HepG2 (cell line): ENCODE measurements around the gene MSI2. TPM values are rescaled to one million over a fixed set of nuclear protein-coding genes. Genes with fewer than 3 reads are reported as not detected.

Source experiments
- ARNT2 ChIP-seq: sonication (generic); formaldehyde crosslinking; IDR thresholded peaks from 2 replicates; pipeline ENCODE4 v1.8.0; 2022; ENCODE audit warnings: mild to moderate bottlenecking, low read depth, missing genetic modification reagents, moderate library complexity
- ETV5 ChIP-seq: IDR thresholded peaks from 2 replicates; pipeline ENCODE4 v1.6.1; 2018; ENCODE audit warnings: missing biosample characterization, missing genetic modification reagents, inconsistent platforms, borderline replicate concordance
- LRRFIP1 ChIP-seq: sonication (generic); formaldehyde crosslinking; conservative IDR thresholded peaks from 2 replicates; pipeline ENCODE4 v1.4.0; 2020; ENCODE audit warnings: missing genetic modification reagents
- SMARCC2 ChIP-seq: fragments of 450-650 bp; IDR thresholded peaks from 2 replicates; pipeline ENCODE4 v1.6.1; 2017; ENCODE audit warnings: antibody characterized with exemption, mild to moderate bottlenecking
- SOX13 ChIP-seq, 3 experiments: fragments of 450-650 bp in 1 of 3; sonication (generic) in 1 of 3; formaldehyde crosslinking in 1 of 3; IDR thresholded peaks in 2 of 3; conservative IDR thresholded peaks in 1 of 3; 2 replicates each; pipeline versions ENCODE4 v1.5.0 to v1.6.1; 2016 to 2020; ENCODE audit warnings: antibody characterized with exemption in 1 of 3, mild to moderate bottlenecking in 1 of 3, missing compliant biosample characterization in 1 of 3, missing genetic modification reagents in 1 of 3, moderate library complexity in 1 of 3
- ZBTB26 ChIP-seq: IDR thresholded peaks from 2 replicates; pipeline ENCODE4 v1.6.1; 2016; ENCODE audit warnings: missing compliant biosample characterization, missing genetic modification reagents, borderline replicate concordance
- ZBTB43 ChIP-seq: sonication (generic); formaldehyde crosslinking; conservative IDR thresholded peaks from 2 replicates; pipeline ENCODE4 v1.4.0; 2020; ENCODE audit warnings: missing genetic modification reagents
- ZFP91 ChIP-seq: sonication (generic); formaldehyde crosslinking; IDR thresholded peaks from 2 replicates; pipeline ENCODE4 v1.9.0; 2022; ENCODE audit warnings: missing genetic modification reagents, mild to moderate bottlenecking, borderline replicate concordance
- polyA plus RNA-seq, 8 experiments: library from polyadenylated mRNA; depleted of rRNA in 3 of 8; stranded (reverse) in 7 of 8; unstranded in 1 of 8; fragments of >200 nt; fragmentation: Illumina TruSeq in 4 of 8; extraction: Trizol in 4 of 8; gene quantifications; 2 replicates each; pipeline versions ENCODE4 v1.2.1 to v1.2.3, GENCODE V29; 2011 to 2016; ENCODE audit warnings: low read depth in 4 of 8, missing spikeins in 1 of 8, mixed read lengths in 1 of 8; ENCODE audit not compliant: insufficient read depth in 1 of 8
- total RNA-seq, 5 experiments: library from RNA; depleted of rRNA; stranded (reverse); fragments of >200 nt; fragmentation: Illumina TruSeq; extraction: Trizol; gene quantifications; 2 replicates each; pipeline ENCODE4 v1.2.3, GENCODE V29; 2016; ENCODE audit warnings: low read depth in 1 of 5
- TF ChIP-seq, protein P1 (sequence below), 2 experiments: fragments of 450-650 bp in 1 of 2; sonication (generic) in 1 of 2; formaldehyde crosslinking in 1 of 2; IDR thresholded peaks; 2 replicates each; pipeline versions ENCODE4 v1.6.1 to v1.8.0; 2016 to 2022; ENCODE audit warnings: antibody characterized with exemption in 1 of 2, mild to moderate bottlenecking in 1 of 2, missing genetic modification reagents in 1 of 2

The MSI2 gene
- total and polyA plus RNA-seq, 2 of the 13 experiments (the other 11 are each of a cell fraction or from before 2014, with no cell fraction given): 77.5 to 78.4 TPM

DNA sequence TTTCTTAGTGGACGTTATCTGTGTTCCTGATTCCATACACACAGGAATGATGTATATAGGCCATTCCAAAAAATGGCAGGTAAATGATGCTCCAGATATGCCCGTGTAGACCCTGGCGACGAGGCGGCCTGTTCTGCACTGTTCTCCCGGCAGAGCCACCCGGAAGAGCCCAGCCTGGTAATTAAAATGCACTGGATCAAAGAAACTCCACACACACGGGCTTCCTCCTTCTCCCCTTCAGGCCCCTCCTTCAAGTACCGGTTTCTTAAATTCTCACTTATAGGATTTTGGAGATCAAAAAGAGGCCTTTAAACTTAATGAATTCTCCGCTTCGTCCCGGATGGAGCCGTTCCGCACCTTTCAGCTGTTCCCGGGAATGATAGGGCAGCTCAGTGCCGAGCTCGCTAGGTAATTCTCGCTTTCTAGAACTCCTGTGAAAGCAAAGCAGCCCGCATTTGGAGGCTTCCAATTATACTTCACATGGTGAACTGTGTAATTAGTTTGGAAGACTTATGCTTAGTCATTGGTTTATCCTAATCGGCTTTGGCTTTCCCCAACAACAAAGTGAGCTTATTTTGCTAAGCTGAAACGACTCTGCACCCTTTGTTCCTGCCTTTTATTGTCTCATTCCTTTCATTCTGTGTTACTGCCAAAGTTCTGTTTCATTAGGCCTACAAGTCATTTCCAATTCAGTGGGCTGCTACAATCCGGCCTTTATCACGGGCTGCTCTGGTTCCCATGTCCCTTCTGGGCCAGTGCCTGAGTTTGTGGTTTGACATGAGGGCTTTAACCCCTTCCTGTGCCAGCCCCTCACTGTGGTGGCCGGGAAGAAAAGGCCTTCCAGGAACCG lies 150.0 kb downstream of the MSI2 start (continued):
- TF ChIP-seq, protein P1, sequence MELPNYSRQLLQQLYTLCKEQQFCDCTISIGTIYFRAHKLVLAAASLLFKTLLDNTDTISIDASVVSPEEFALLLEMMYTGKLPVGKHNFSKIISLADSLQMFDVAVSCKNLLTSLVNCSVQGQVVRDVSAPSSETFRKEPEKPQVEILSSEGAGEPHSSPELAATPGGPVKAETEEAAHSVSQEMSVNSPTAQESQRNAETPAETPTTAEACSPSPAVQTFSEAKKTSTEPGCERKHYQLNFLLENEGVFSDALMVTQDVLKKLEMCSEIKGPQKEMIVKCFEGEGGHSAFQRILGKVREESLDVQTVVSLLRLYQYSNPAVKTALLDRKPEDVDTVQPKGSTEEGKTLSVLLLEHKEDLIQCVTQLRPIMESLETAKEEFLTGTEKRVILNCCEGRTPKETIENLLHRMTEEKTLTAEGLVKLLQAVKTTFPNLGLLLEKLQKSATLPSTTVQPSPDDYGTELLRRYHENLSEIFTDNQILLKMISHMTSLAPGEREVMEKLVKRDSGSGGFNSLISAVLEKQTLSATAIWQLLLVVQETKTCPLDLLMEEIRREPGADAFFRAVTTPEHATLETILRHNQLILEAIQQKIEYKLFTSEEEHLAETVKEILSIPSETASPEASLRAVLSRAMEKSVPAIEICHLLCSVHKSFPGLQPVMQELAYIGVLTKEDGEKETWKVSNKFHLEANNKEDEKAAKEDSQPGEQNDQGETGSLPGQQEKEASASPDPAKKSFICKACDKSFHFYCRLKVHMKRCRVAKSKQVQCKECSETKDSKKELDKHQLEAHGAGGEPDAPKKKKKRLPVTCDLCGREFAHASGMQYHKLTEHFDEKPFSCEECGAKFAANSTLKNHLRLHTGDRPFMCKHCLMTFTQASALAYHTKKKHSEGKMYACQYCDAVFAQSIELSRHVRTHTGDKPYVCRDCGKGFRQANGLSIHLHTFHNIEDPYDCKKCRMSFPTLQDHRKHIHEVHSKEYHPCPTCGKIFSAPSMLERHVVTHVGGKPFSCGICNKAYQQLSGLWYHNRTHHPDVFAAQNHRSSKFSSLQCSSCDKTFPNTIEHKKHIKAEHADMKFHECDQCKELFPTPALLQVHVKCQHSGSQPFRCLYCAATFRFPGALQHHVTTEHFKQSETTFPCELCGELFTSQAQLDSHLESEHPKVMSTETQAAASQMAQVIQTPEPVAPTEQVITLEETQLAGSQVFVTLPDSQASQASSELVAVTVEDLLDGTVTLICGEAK (IDR thresholded peaks at IDR 0.05): no peak
- TF ChIP-seq, protein P1 (CRISPR knock-in tag; IDR thresholded peaks at IDR 0.05): 0 out of 2 replicates have a peak, but pooled peaks have one; percentile 9
- TF ChIP-seq ZFP91 (CRISPR knock-in tag) (no peak), ZBTB26 (no peak), LRRFIP1 (CRISPR knock-in tag) (no peak), SOX13 (IDR thresholded peaks at IDR 0.05) (no peak), SOX13 (CRISPR knock-in tag; conservative IDR thresholded peaks at IDR 0.05 in 1 of 2, IDR thresholded peaks at IDR 0.05 in 1 of 2) (peak in 1 of 2 experiments; percentile 70; a peak in 2 of 4 replicates), ETV5 (no peak), ZBTB43 (CRISPR knock-in tag) (no peak), SMARCC2 (no peak), ARNT2 (no peak)
